Chondrocyte (in vitro differentiated cells): ENCODE results near the gene FBXO41. TPM values are rescaled to one million over a fixed set of nuclear protein-coding genes. Genes with fewer than 3 reads are reported as not detected.

Experiments
- DNase-seq: peaks from one replicate; pipeline ENCODE4 v3.0.0; 2021; ENCODE audit warnings: mixed read lengths, low spot score
- H3K27ac Mint-ChIP-seq: one replicate; pipeline ENCODE4 v1.8.0; 2021; ENCODE audit warnings: mild to moderate bottlenecking, moderate library complexity, mixed read lengths; ENCODE audit not compliant: unreplicated experiment
- H3K27me3 Mint-ChIP-seq: 2 replicates; pipeline ENCODE4 v1.8.0; 2021; ENCODE audit warnings: low read depth, mixed read lengths
- H3K36me3 Mint-ChIP-seq: 2 replicates; pipeline ENCODE4 v1.8.0; 2021; ENCODE audit warnings: low read depth, mixed read lengths
- H3K4me1 Mint-ChIP-seq: 2 replicates; pipeline ENCODE4 v1.8.0; 2021; ENCODE audit warnings: low read depth, mild to moderate bottlenecking, mixed read lengths
- H3K4me3 Mint-ChIP-seq: one replicate; pipeline ENCODE4 v1.8.0; 2021; ENCODE audit warnings: mild to moderate bottlenecking, moderate library complexity, mixed read lengths; ENCODE audit not compliant: unreplicated experiment
- H3K9me3 Mint-ChIP-seq: 2 replicates; pipeline ENCODE4 v1.8.0; 2021; ENCODE audit warnings: low read depth, mixed read lengths
- CTCF ChIP-seq: fragments of 200-600 bp; sonication (generic); IDR thresholded peaks from 2 replicates; pipeline ENCODE4 v1.5.0; 2021; ENCODE audit warnings: antibody characterized with exemption, mild to moderate bottlenecking, moderate library complexity
- total RNA-seq: library from RNA; stranded (reverse); gene quantifications from 3 replicates; pipeline ENCODE4 v1.2.1, GENCODE V29; 2021

Gene FBXO41
- total RNA-seq, 1 donor from 2014 or later = 4.0 TPM

- Mint-ChIP-seq H3K9me3 (peaks cover 2% of the 10 kb centered on the region), H3K4me3 (no peak overlapping the region), H3K27me3 (peaks cover 52% of the 10 kb centered on the region), H3K4me1 (no peaks in the 10 kb centered on the region), H3K27ac (no peak overlapping the region), H3K36me3 (no peaks in the 10 kb centered on the region)
- no peak for DNase-seq
- no peak for TF ChIP-seq CTCF
These were observed 39.3 kb upstream of the FBXO41 start for GRCh38 chr2:73323551-73323950.

- peaks cover 54% of the 10 kb centered on the region for H3K27me3 Mint-ChIP-seq
- no peaks in the 10 kb centered on the region for H3K4me1 Mint-ChIP-seq
- no peaks in the 10 kb centered on the region for H3K9me3 Mint-ChIP-seq
- H3K4me3 Mint-ChIP-seq = no peak overlapping the region
- no peak overlapping the region for H3K27ac Mint-ChIP-seq
- no peak for TF ChIP-seq CTCF
- no peaks in the 10 kb centered on the region for H3K36me3 Mint-ChIP-seq
- no peak for DNase-seq
These were observed 30.2 kb upstream of the FBXO41 start for GRCh38 chr2:73314441-73314840.

GRCh38 chr2:73307720-73308119 lies 23.4 kb upstream of the FBXO41 start:
- peaks cover 60% of the 10 kb centered on the region for H3K27me3 Mint-ChIP-seq
- DNase-seq = no peak
- no peaks in the 10 kb centered on the region for H3K4me1 Mint-ChIP-seq
- no peaks in the 10 kb centered on the region for H3K9me3 Mint-ChIP-seq
- H3K4me3 Mint-ChIP-seq = no peak overlapping the region
- no peak for TF ChIP-seq CTCF
- H3K36me3 Mint-ChIP-seq = no peaks in the 10 kb centered on the region
- no peak overlapping the region for H3K27ac Mint-ChIP-seq

- TF ChIP-seq CTCF = no peak
- Mint-ChIP-seq H3K4me1 (peaks cover 2% of the 10 kb centered on the region), H3K4me3 (no peak overlapping the region), H3K9me3 (no peaks in the 10 kb centered on the region), H3K36me3 (no peaks in the 10 kb centered on the region), H3K27ac (no peak overlapping the region), H3K27me3 (peaks cover 70% of the 10 kb centered on the region)
- DNase-seq = no peak
These were observed 17.4 kb upstream of the FBXO41 start for GRCh38 chr2:73301636-73302035.

GRCh38 chr2:73300926-73301325 lies 16.6 kb upstream of the FBXO41 start:
- H3K9me3 Mint-ChIP-seq = no peaks in the 10 kb centered on the region
- H3K27me3 Mint-ChIP-seq = peaks cover 75% of the 10 kb centered on the region
- no peak overlapping the region for H3K27ac Mint-ChIP-seq
- TF ChIP-seq CTCF = no peak
- DNase-seq = no peak
- H3K36me3 Mint-ChIP-seq = no peaks in the 10 kb centered on the region
- H3K4me3 Mint-ChIP-seq = no peak overlapping the region
- peaks cover 2% of the 10 kb centered on the region for H3K4me1 Mint-ChIP-seq
